ENCODE measurements around the gene AMN.

The AMN gene

DNA sequence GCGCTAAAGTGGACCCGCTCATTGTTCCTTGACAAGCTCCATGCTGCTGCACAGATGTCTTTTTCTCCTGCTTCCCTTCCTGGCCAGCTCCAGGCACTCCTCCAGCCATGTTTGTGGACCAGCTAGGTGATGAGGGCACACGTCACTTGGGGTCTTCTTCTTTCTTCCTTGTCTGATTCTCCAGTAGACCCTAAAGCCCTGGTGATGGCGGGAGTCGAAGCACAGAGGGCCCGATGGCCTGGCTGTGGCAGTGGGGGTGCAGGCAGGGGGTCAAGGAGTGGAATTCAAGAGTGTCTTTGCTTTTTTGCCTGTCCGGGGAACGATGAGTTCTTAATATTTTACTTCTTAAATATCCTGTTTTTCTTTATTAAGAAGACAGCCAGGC lies 23.0 kb upstream of the AMN start:
- no peak for DNase-seq

- no peak for DNase-seq
These were observed 21.6 kb upstream of the AMN start for GRCh38 chr14:102900631-102901571.

DNA sequence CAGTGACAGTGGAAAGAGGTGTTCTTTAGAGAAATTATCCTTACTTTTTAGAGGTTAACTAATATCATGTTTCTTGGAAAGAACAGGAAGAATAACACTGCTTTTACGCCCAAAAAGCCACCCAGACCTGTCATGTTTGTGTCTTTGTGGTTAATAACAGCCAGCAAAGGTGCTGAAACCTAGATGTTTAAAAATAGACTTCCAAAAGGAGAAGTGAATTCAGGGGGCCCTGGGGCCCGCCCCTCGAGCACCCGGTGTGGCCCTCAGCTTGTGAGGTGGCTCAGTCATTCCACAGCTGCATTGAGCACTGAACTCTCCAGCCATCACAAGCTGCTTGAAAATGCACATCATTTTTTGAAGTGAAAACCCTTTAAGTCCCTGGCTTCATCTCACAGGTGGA lies 20.8 kb upstream of the AMN start:
- DNase-seq, result no peak

DNA sequence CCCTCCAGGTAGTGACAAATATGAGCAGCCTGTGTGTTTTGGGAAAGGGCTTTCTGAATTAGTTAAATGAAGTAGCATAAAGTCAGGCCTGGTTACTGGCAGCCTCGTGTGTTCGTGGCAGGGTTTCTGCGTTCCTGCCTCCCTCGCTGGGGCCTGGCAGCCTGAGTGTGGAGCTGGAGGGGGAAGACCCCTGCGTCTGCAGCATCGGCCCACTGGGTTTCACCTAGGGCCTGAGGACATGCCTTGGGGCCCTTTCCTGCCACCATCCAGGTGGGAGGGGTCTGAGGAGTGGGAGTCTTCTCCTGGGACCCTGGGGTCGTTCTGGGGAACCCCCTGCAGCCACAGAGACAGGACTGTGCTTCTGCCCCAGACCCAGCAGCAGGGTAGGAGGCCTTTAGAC lies 20.4 kb upstream of the AMN start:
- no peak for DNase-seq

GRCh38 chr14:102902523-102903247 lies 19.8 kb upstream of the AMN start:
- DNase-seq, result no peak

DNA sequence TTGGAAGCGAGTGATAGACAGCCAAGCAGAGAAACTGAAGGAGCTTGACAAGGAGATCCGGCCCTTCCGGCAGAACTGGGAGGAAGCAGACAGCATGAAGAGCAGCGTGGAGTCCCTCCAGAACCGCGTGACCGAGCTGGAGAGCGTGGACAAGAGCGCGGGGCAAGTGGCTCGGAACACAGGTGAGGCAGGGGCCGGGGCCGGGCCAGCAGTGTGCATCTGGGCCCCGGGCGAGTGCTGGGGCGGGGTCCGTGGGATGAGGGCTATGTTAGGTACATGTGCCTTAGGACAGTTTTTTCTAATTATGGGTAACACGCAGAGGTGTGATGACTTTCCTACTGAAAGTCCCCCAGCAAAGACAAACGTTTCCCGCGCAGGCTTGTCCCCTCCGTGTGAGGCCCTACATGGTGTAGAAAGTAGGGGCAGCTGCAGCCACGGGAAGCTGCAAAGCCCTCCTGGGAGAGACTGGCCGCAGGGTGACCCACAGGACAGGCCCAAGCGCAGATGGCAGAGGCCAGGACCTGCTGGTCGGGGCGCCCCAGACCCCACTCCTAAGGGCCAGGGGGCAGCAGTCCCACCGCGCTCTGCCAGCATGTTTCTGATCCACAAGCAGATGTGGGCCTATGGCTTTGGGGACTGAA lies 19.1 kb upstream of the AMN start:
- DNase-seq, result no peak

- DNase-seq, result no peak
These were observed 18.5 kb upstream of the AMN start for GRCh38 chr14:102903889-102904512.

DNA sequence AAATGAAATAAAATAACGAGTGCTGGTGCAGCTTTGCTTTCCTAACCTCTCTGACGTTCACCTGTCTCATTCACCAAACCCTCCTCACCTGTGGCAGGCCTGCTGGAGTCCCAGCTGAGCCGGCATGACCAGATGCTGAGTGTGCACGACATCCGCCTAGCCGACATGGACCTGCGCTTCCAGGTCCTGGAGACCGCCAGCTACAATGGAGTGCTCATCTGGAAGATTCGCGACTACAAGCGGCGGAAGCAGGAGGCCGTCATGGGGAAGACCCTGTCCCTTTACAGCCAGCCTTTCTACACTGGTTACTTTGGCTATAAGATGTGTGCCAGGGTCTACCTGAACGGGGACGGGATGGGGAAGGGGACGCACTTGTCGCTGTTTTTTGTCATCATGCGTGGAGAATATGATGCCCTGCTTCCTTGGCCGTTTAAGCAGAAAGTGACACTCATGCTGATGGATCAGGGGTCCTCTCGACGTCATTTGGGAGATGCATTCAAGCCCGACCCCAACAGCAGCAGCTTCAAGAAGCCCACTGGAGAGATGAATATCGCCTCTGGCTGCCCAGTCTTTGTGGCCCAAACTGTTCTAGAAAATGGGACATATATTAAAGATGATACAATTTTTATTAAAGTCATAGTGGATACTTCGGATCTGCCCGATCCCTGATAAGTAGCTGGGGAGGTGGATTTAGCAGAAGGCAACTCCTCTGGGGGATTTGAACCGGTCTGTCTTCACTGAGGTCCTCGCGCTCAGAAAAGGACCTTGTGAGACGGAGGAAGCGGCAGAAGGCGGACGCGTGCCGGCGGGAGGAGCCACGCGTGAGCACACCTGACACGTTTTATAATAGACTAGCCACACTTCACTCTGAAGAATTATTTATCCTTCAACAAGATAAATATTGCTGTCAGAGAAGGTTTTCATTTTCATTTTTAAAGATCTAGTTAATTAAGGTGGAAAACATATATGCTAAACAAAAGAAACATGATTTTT lies 17.1 kb upstream of the AMN start:
- DNase-seq, result no peak

GRCh38 chr14:102906616-102907302 lies 15.7 kb upstream of the AMN start:
- DNase-seq, result no peak

DNA sequence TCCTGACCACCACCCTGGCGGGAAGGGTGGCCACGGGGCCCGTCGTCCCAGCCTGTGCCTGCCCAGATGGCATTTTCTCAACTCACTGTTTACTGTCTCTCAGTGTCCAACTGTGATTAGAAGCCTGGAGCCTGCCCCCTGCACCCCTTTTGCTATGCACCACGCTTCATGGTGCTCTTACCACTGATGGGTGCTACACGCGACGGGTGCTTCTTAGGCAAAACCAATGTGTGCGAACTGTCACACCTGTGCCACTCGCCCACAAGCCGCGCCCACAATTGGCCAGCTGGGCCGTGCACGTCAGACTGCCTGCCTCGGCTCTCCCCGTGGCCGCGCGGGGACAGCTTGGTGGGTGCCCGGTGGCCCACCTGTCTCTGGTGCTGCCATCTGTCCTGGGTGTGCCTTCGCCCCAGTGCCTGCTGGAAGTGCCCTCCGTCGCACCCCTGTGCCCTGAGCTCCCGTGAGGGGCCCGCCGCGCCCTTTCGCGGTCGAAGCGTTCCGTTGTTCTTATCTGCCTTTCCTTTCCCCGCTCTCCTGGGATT lies 15.1 kb upstream of the AMN start:
- no peak for DNase-seq

GRCh38 chr14:102907980-102908730 lies 14.3 kb upstream of the AMN start:
- DNase-seq, result no peak

- DNase-seq, result no peak
These were observed 13.6 kb upstream of the AMN start for GRCh38 chr14:102908766-102909455.

DNA sequence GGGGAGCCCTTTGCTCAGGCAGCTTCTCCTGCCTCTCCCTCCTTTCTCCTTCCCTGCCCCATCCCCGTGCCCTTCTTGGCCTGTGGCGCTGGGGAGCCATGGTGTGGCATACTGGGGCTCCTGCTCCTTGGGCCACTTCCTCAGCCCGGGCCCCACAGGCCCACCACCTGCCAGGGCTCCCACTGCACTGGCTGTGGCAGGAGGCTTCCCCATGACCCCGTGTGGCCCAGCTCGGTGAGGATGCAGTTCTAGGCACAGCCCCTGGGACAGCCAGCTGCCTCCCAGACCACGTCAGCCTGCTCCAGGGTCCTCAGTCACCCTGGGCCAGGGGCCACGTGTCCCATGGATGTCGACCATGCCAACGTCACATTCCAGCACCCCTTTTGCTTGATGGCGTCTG lies 13.0 kb upstream of the AMN start:
- no peak for DNase-seq

- DNase-seq, result no peak
These were observed 12.6 kb upstream of the AMN start for GRCh38 chr14:102909911-102910310.

DNA sequence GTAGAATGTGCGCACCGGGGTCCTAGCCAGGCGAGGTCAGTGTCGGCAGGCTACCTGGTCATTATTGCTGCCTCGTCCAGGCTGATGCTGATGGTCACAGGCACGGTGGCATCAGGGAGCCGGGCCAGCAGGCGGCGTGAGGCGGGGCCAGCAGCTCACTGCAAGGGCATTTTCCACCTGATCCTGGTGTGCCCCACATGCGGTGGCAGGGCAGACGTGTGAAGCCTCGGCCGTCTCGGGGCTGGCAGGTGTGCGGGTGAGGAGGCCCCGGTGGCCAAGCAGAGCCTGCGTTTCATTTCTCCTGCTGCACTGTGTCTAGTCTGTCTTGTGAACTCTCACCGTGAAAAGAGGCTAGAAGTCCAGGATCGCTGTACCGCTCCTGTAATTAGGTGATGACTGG lies 12.0 kb upstream of the AMN start:
- DNase-seq, result no peak

GRCh38 chr14:102911541-102911951 lies 10.9 kb upstream of the AMN start:
- no peak for DNase-seq

DNA sequence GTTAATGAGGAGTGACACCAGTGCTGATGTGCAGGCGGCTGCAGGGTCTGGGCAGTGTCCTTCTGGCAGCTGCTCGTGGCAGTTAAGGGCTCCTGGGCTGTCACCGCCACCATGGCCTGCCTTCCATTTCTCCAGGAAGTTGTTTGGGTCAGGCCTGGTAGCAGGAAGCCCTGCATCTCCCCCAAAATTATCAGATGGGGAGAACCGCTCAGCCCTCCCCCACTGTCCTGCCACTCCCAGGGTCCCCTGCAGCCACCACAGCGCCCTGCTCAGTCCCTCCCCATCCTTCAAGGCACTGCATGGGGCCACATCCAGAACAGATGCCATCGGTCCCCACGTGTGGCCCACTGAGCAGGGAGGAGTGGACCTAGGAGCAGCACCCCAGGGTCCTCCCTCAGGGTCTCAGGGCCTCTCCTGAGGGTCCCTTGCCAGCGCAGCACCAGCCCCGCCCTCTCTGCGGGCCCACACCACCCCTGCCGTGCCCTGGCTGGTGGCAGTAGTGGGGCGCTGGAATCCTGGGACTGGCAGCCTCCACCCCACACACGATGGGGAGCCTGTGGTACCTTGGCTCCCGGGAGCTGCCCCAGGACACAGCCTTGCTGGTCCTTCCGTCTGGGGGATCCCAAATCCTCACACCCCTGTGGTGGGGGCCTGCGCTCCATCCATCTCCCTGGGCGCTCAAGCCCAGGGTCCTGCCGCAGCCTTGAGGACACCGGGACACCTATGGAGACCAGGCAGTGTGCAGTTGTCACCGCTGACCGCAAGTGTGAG lies 10.3 kb upstream of the AMN start:
- DNase-seq, result no peak

DNA sequence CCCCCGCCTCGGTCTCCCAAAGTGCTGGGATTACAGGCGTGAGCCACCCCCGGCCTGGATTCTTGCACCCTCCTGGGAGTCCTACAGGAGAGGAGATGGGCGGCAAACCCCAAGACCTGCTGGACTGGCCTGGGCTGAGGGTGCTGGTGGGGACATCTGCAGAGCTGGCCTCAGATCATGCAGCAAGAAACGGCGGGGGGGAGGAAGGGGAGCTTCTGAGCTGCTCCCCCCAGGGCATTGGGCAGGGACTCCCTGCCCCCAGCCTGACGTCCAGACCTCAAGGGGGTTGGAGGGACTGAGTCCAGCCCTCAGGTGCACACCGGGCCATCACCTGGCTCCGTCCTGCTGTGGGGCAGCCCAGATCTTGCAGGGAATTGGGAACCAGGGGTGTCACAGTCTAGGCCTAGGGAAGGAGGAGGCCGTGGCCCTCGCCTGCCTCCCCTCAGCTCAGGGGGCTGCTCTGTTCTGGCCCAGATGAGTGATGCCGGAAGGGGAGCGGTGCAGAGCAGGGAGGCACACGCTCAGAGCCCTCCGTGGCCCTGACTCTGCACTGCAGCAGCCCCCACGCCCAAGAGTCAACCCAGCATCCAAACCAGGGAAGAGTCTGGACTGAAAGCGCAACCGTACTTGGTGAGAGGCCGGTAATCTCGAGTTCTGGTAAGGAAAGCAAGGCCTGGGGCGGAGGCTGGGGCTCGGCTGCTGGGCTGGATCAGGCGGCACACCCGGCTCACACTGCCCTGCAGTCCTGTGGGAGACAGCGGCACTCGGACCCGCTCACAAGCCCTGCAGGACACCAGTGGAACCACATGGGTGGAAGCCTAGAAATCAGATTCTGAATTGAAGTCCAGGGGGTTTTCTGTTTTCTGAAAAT lies 8.9 kb upstream of the AMN start:
- no peak for DNase-seq
